Kidney (tissue), 14 donors: Measurements from ENCODE around the gene SPANXN4. TPM values are rescaled to one million over a fixed set of nuclear protein-coding genes. Genes with fewer than 3 reads are reported as not detected.

Experiments used
- DNase-seq, 5 donors: peaks; one replicate each; pipeline ENCODE4 v3.0.0-alpha.2; 2013 to 2020
- FAIRE-seq: peaks from 2 replicates; lab custom pipeline; 2012; peaks lifted over from hg19 to GRCh38; lab: Jason Lieb, UNC
- H3K27ac ChIP-seq, 2 donors: one replicate each; pipeline ENCODE4 v1.7.0; 2013; ENCODE audit warnings: low read depth in 2 of 2, low read length in 2 of 2, inconsistent platforms in 1 of 2
- H3K27me3 ChIP-seq: one replicate; pipeline ENCODE4 v1.7.1; 2013; ENCODE audit warnings: low read length, inconsistent platforms; ENCODE audit not compliant: control insufficient read depth, insufficient read depth
- H3K36me3 ChIP-seq, 3 donors: one replicate each; pipeline versions ENCODE4 v1.7.0 to v1.7.1; 2013; ENCODE audit warnings: low read length in 3 of 3, control low read depth in 1 of 3, inconsistent platforms in 1 of 3; ENCODE audit not compliant: insufficient read depth in 3 of 3, control insufficient read depth in 2 of 3
- H3K4me1 ChIP-seq, 3 donors: one replicate each; pipeline versions ENCODE4 v1.7.0 to v1.7.1; 2013; ENCODE audit warnings: low read length in 3 of 3, inconsistent platforms in 1 of 3, low read depth in 1 of 3; ENCODE audit not compliant: control insufficient read depth in 2 of 3, insufficient read depth in 2 of 3
- H3K4me3 ChIP-seq, 3 donors: one replicate each; pipeline versions ENCODE4 v1.7.0 to v1.8.1; 2013; ENCODE audit warnings: low read length in 3 of 3, control low read depth in 1 of 3, inconsistent platforms in 1 of 3
- H3K9ac ChIP-seq, 3 donors: one replicate each; pipeline versions ENCODE4 v1.7.0 to v1.7.1; 2013; ENCODE audit warnings: low read length in 3 of 3, control low read depth in 1 of 3, inconsistent platforms in 1 of 3
- H3K9me3 ChIP-seq, 3 donors: one replicate each; pipeline versions ENCODE4 v1.7.0 to v1.7.1; 2013; ENCODE audit warnings: low read length in 3 of 3, control low read depth in 1 of 3, inconsistent platforms in 1 of 3; ENCODE audit not compliant: control insufficient read depth in 2 of 3, insufficient read depth in 1 of 3
- intact Hi-C: fragments of 100-400 bp; cut with DNase I; formaldehyde crosslinking; loops from one replicate; pipeline ENCODE4 v1.11.1; 2022
- polyA plus RNA-seq: library from polyadenylated mRNA; stranded (reverse); fragments of 350-450 nt; fragmentation: Illumina TruSeq; extraction: RNeasy Lipid Tissue Mini Kit (QIAGEN cat#74804); gene quantifications from one replicate; pipeline ENCODE4 v1.2.3, GENCODE V29; 2014; ENCODE audit warnings: low read depth, low replicate concordance; ENCODE audit not compliant: insufficient read depth
- total RNA-seq: library from RNA; stranded (reverse); fragmentation: NEBNext Ultra II Directional; extraction: Animal tissue kit (Norgen Biotek cat#: 25700); gene quantifications from one replicate; pipeline ENCODE4 v1.2.1, GENCODE V29; 2021
- TF ChIP-seq, protein P1 (sequence below): IDR thresholded peaks from 3 replicates; pipeline ENCODE4 v1.5.1; 2012; ENCODE audit warnings: mild to moderate bottlenecking, moderate library complexity, borderline replicate concordance; ENCODE audit not compliant: insufficient read depth; ENCODE audit errors: extremely low read depth
- donor health status: control.
- donor health status: control.
- donor health status: control.
- donor health status: control.
- donor health status: control.
- donor health status: DM: yes; HTN: yes; CAD: no.
- donor health status: Normal renal cell carcinoma (clear cell type).

The SPANXN4 gene
- total and polyA plus RNA-seq, 2 donors from 2014 or later = not detected

DNA sequence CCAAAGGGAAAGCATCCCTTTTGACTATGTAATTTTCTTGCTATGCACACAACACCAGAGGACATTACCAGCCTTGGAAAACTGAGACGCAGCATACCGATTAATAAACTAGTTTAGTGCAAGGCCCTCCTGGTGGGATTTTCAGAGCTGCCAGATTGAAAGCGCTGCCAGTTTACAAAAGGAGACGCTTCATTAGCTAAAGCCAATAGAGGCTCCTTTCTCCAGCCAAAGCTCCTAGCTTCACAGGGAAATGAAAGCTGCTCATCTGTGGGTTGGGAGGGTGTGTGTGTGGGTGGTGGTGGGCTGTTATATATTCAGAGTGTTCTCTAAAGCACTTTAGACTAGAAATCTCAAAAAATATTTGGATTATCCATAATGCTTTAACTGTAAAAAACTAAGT is 32.4 kb downstream of the SPANXN4 start:
- Histone ChIP-seq H3K4me1 (no peaks in the 10 kb centered on the region), H3K27me3 (no peaks in the 10 kb centered on the region), H3K9me3 (no peaks in the 10 kb centered on the region), H3K9ac (no peak overlapping the region), H3K36me3 (no peaks in the 10 kb centered on the region), H3K4me3 (no peak overlapping the region), H3K27ac (no peak overlapping the region)
- FAIRE-seq (no peak), DNase-seq (peak in 1 of 5 donors; percentile 0)
- TF ChIP-seq, protein P1, sequence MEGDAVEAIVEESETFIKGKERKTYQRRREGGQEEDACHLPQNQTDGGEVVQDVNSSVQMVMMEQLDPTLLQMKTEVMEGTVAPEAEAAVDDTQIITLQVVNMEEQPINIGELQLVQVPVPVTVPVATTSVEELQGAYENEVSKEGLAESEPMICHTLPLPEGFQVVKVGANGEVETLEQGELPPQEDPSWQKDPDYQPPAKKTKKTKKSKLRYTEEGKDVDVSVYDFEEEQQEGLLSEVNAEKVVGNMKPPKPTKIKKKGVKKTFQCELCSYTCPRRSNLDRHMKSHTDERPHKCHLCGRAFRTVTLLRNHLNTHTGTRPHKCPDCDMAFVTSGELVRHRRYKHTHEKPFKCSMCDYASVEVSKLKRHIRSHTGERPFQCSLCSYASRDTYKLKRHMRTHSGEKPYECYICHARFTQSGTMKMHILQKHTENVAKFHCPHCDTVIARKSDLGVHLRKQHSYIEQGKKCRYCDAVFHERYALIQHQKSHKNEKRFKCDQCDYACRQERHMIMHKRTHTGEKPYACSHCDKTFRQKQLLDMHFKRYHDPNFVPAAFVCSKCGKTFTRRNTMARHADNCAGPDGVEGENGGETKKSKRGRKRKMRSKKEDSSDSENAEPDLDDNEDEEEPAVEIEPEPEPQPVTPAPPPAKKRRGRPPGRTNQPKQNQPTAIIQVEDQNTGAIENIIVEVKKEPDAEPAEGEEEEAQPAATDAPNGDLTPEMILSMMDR = no peak
- intact Hi-C loops = no loop called here

DNA sequence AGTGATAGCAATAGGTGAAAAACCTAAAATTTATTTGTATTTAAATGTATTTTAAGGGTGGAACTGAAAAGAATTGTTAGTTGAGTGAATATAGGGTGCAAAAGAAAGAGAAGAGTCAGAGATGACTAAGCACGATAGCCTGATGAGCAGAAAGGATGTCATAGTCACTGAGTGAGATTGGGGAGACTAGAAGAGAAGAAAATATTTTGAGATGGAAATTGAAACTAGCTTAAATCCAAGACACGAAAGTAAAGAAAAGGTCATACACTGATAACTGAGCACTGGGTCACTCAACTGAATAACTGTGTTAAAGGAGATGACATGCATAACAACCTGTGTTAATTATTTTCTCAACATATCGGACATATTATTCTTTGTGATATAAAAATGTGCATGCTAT is 55.5 kb downstream of the SPANXN4 start:
- FAIRE-seq (no peak), DNase-seq (no peak)
- no peak overlapping the region for H3K27ac ChIP-seq
- intact Hi-C loops = no loop called here
- no peaks in the 10 kb centered on the region for H3K27me3 ChIP-seq
- TF ChIP-seq, protein P1 = no peak
- H3K4me3 ChIP-seq = no peak overlapping the region
- no peaks in the 10 kb centered on the region for H3K9me3 ChIP-seq
- no peaks in the 10 kb centered on the region for H3K36me3 ChIP-seq
- H3K4me1 ChIP-seq = no peaks in the 10 kb centered on the region
- no peak overlapping the region for H3K9ac ChIP-seq

DNA sequence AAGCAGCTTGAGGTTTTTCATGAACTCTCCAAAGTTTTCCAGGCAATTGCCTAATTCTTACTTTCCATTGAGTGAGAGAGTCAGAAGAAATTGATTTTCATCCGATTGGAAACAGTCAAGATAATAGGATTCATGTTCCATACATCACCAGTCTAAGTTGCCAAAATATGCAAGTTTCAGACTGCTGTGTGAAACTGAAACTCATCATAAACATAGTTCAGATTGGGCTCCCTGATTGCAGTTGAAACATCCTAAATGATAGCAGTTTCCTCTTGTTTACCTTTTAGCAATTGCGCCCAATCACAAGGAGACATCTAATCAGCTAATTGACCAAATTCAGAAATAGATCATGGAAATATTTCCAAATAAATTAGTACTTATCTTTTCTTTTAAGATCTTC is 56.8 kb downstream of the SPANXN4 start:
- Histone ChIP-seq H3K4me3 (no peak overlapping the region), H3K9me3 (no peaks in the 10 kb centered on the region), H3K27me3 (no peaks in the 10 kb centered on the region), H3K27ac (no peak overlapping the region), H3K36me3 (no peaks in the 10 kb centered on the region), H3K9ac (no peak overlapping the region), H3K4me1 (no peaks in the 10 kb centered on the region)
- intact Hi-C loops = no loop called here
- TF ChIP-seq, protein P1 = no peak
- FAIRE-seq = no peak
- DNase-seq = no peak
